Motor neuron (in vitro differentiated cells): ENCODE results near the gene SMC1A. TPM values are rescaled to one million over a fixed set of nuclear protein-coding genes. Genes with fewer than 3 reads are reported as not detected.

Experiments
- ATAC-seq, 8 experiments: fragments of 200-7000 bp; cut with Tn5 transposase; replicated peaks in 6 of 8; 2 replicates each; pipeline ENCODE4 v1.8.0; 2021; ENCODE audit warnings: mild to moderate bottlenecking in 8 of 8, moderate library complexity in 8 of 8
- H3K27ac ChIP-seq, 2 donors: fragments of 250-450 bp; sonication (Bioruptor Pico); 2 replicates each; pipeline ENCODE4 v1.9.0; 2021; ENCODE audit warnings: antibody characterized with exemption in 2 of 2, mild to moderate bottlenecking in 2 of 2, moderate library complexity in 1 of 2
- H3K4me1 ChIP-seq, 2 donors: fragments of 250-450 bp; sonication (Bioruptor Pico); replicated peaks in 1 of 2; 2 replicates each; pipeline ENCODE4 v1.6.1; 2021; ENCODE audit warnings: antibody characterized with exemption in 2 of 2, mild to moderate bottlenecking in 2 of 2, moderate library complexity in 1 of 2
- H3K4me3 ChIP-seq, 5 donors: fragments of 250-450 bp; sonication (Bioruptor Pico); 2 replicates each; pipeline ENCODE4 v1.9.0; 2021; ENCODE audit warnings: antibody characterized with exemption in 5 of 5, mild to moderate bottlenecking in 5 of 5, moderate library complexity in 4 of 5
- WGBS, 10 experiments: fragments of 450-650 bp; shearing (Covaris generic); methylation state at CpG; one replicate each; pipeline ENCODE4 v1.0.0; 2022; 5-methylcytosine and 5-hydroxymethylcytosine counted together
- in situ Hi-C, 9 experiments: fragments of 400-800 bp; cut with MboI; loops; one replicate each; pipeline ENCODE4 v1.15.0; 2021; ENCODE audit warnings: low sequenced_read_pairs in 9 of 9, low pct_unique_long_range_greater_than_20kb in 2 of 9; ENCODE audit not compliant: unreplicated experiment in 9 of 9
- total RNA-seq, 8 experiments: library from RNA; unstranded; fragments of 300-600 nt; gene quantifications; 2 replicates each; pipeline versions ENCODE4 v1.2.3 to v1.2.4, GENCODE V29; 2022

SMC1A gene
- total RNA-seq, 8 experiments from 2014 or later, result 14.7 to 49.2 (median 24.8) TPM

- H3K4me3 ChIP-seq, result no peak overlapping the region
- WGBS, 10 experiments, result 49 to 100% (median 97%) methylated on average over 1 to 2 of the region's 2 CpGs; no CpG with 5 or more reads in 6 of the 10 experiments
- H3K4me1 ChIP-seq, result no peaks in the 10 kb centered on the region
- no peak overlapping the region for H3K27ac ChIP-seq
- in situ Hi-C loops, result no loop called here
- no peak for ATAC-seq
These were observed 60.0 kb downstream of the SMC1A start for GRCh38 chrX:53362449-53362848.

DNA sequence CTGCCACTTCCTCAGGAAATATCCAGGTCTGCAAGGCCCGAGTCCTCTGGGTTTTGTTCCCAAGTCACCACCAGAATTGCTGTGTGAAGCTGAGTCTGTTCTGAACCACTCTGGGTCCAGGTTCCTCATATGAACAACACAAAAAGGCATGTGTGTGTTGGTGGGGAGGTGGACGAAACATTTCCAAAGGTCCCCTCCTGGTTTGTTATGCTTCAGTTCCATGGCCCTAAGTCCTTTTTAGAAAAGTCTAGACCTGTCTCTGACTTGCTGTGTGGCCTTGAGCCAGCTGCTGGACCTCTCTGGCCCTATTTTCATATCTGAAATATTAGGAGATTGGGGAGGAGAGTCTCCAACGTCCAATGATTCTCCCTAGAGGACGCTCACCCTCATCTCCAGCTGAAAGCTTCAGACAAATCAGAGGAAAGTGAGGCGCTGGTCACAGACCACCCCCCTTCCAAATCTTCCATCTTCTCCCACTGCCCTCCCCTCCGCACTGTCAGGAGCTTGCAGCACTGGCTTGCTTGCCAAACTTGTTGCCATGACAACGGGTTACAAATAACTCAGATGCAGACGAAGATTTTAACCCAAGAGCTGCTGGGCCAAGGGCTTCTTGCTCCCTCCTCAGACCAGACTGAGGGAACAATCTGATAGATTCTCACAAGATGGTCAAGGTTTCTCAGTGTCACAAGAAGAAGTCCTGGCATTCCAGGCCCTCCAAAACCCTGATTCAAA, 64.5 kb downstream of the SMC1A start:
- no peak overlapping the region for H3K27ac ChIP-seq
- peak in 1 of 8 experiments; percentile 23 for ATAC-seq
- H3K4me3 ChIP-seq, result no peak overlapping the region
- in situ Hi-C loops, result no loop called here
- no peaks in the 10 kb centered on the region for H3K4me1 ChIP-seq
- 0 to 43% (median 28%) methylated on average over 1 to 3 of the region's 8 CpGs; no CpG with 5 or more reads in 7 of the 10 experiments for WGBS, 10 experiments

- Histone ChIP-seq H3K4me3 (no peak overlapping the region), H3K4me1 (no peaks in the 10 kb centered on the region), H3K27ac (no peak overlapping the region)
- ATAC-seq, result no peak
- in situ Hi-C loops, result no loop called here
- WGBS, 10 experiments, result 50 to 86% (median 55%) methylated on average over 4 to 7 of the region's 14 CpGs; no CpG with 5 or more reads in 7 of the 10 experiments
These were observed 66.3 kb downstream of the SMC1A start for GRCh38 chrX:53356186-53356585.

- in situ Hi-C loops, result no loop called here
- H3K4me1 ChIP-seq, result no peaks in the 10 kb centered on the region
- WGBS, 10 experiments, result 33 to 83% (median 69%) methylated on average over 1 to 2 of the region's 2 CpGs; no CpG with 5 or more reads in 7 of the 10 experiments
- H3K4me3 ChIP-seq, result no peak overlapping the region
- no peak overlapping the region for H3K27ac ChIP-seq
- no peak for ATAC-seq
These were observed 67.8 kb downstream of the SMC1A start for GRCh38 chrX:53354669-53355068.

GRCh38 chrX:53347948-53348347, 74.5 kb downstream of the SMC1A start:
- Histone ChIP-seq H3K27ac (no peak overlapping the region), H3K4me3 (no peak overlapping the region), H3K4me1 (no peaks in the 10 kb centered on the region)
- in situ Hi-C loops, result no loop called here
- ATAC-seq, result no peak
- WGBS, 10 experiments, result 0 to 40% (median 5%) methylated on average over 1 to 2 of the region's 2 CpGs; no CpG with 5 or more reads in 7 of the 10 experiments

- in situ Hi-C loops, result no loop called here
- H3K4me3 ChIP-seq, result no peak overlapping the region
- ATAC-seq, result no peak
- 37 to 100% (median 80%) methylated on average over 1 to 8 of the region's 12 CpGs; no CpG with 5 or more reads in 5 of the 10 experiments for WGBS, 10 experiments
- no peaks in the 10 kb centered on the region for H3K4me1 ChIP-seq
- no peak overlapping the region for H3K27ac ChIP-seq
These were observed 81.4 kb downstream of the SMC1A start for GRCh38 chrX:53340852-53341645.

DNA sequence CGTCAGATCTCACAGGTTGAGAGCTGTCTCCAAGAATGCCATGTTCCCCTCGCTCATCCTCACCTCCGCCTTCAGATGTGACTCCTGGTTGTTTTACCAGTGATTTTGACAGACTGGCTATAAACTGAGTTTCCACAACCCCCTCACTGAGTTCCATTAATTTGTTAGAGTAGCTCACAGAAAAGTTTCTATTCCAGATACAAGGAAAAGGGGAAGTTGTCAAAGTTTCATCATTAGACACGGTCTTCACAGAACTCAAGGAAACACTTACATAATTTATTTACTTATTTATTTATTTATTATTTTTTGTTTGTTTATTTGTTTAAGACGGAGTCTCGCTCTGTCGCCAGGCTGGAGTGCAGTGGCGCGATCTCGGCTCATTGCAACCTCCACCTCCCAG, 85.4 kb downstream of the SMC1A start:
- no peak overlapping the region for H3K27ac ChIP-seq
- 34 to 97% (median 89%) methylated on average over 1 to 10 of the region's 10 CpGs; no CpG with 5 or more reads in 5 of the 10 experiments for WGBS, 10 experiments
- no peak overlapping the region for H3K4me3 ChIP-seq
- in situ Hi-C loops, result no loop called here
- no peaks in the 10 kb centered on the region for H3K4me1 ChIP-seq
- no peak for ATAC-seq

DNA sequence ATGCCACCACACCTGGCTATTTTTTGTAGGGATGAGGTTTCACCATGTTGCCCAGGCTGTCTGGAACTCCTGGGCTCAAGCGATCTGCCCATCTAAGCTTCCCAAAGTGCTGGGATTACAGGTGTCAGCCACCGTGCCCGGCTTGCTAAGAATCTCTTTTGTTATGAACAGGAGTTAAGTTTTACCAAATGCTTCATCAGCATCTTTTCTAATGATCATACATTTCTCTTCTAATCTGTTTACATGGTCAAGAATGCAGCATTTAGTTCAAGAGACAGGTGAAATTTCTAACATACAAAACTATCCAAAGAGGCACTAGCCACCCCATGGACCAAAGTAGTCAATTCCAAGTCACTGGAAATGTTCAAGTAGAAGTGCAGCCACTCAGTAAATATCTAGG, 88.6 kb downstream of the SMC1A start:
- Histone ChIP-seq H3K4me3 (no peak overlapping the region), H3K27ac (no peak overlapping the region), H3K4me1 (no peaks in the 10 kb centered on the region)
- no peak for ATAC-seq
- WGBS, 10 experiments, result 52% methylated on average over 3 of the region's 3 CpGs; no CpG with 5 or more reads in 9 of the 10 experiments
- in situ Hi-C loops, result no loop called here

DNA sequence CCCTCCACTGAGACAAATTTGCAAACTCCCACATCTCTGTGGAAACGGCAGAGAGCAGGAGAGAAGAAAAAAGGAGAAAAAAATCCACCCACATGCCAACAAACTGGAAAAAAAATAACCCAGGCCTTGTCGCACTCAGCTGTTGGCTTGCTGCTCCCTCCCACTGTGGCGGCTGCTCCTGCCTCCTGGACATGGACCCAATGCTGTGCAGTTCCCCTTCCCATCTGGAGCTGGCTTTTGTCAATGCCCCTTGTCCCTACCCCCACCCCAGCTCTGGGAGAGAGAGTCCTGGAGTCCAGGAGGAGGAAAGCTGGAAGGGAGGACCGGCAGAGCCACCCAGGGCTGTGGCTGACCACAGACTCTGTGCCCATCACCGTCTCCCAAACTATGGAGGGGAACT, 90.2 kb downstream of the SMC1A start:
- in situ Hi-C loops, result no loop called here
- no peak overlapping the region for H3K27ac ChIP-seq
- 20 to 60% methylated on average over 2 to 3 of the region's 5 CpGs; no CpG with 5 or more reads in 8 of the 10 experiments for whole genome bisulfite sequencing, 10 experiments
- ATAC-seq, result no peak
- H3K4me1 ChIP-seq, result no peaks in the 10 kb centered on the region
- H3K4me3 ChIP-seq, result no peak overlapping the region

DNA sequence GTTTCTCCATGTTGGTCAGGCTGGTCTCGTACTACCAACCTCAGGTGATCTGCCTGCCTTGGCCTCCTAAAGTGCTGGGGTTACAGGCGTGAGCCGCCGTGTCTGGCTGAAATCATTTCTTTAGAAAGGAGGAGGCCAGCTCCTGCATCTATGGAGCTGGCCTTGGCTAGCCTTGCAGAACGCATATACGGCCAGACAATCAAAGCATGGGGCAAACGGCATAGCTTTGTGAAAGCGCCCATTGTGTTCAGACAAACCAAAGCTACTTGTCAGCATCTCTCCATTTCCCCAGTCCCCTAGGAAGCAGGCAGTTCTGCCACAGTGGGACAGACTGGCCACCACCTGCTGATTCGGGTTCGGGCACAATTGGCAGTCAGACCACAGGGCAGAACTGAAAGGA, 92.1 kb downstream of the SMC1A start:
- in situ Hi-C loops, result no loop called here
- no peak overlapping the region for H3K4me3 ChIP-seq
- H3K4me1 ChIP-seq, result no peaks in the 10 kb centered on the region
- no peak for ATAC-seq
- 50 to 100% methylated on average over 2 to 6 of the region's 10 CpGs; no CpG with 5 or more reads in 8 of the 10 experiments for whole genome bisulfite sequencing, 10 experiments
- H3K27ac ChIP-seq, result no peak overlapping the region

- WGBS, 10 experiments, result 20 to 40% methylated on average over 1 of the region's 1 CpG; no CpG with 5 or more reads in 8 of the 10 experiments
- no peak overlapping the region for H3K27ac ChIP-seq
- no peak for ATAC-seq
- peaks cover 0 to 1% of the 10 kb centered on the region in 2 donors for H3K4me1 ChIP-seq
- in situ Hi-C loops, result loop anchor here in 1 of 9 experiments (25.0 kb wide), 1 partner anchor 112 kb away; the partner anchor contains the start of gene HSD17B10
- H3K4me3 ChIP-seq, result no peak overlapping the region
These were observed 97.7 kb downstream of the SMC1A start for GRCh38 chrX:53324803-53325202.
